Stimulated activated CD4-positive, alpha-beta T cell treated with anti-CD3 and anti-CD28 coated beads, Interleukin-15, amount 100 ng/mL, for 1 hour (primary cell): ENCODE data around the gene FOXA3.

Experiments
- DNase-seq, 2 donors: peaks; one replicate each; pipeline ENCODE4 v3.0.0-alpha.2; 2020; ENCODE audit warnings: low read depth in 1 of 2, low spot score in 1 of 2

FOXA3 gene

DNA sequence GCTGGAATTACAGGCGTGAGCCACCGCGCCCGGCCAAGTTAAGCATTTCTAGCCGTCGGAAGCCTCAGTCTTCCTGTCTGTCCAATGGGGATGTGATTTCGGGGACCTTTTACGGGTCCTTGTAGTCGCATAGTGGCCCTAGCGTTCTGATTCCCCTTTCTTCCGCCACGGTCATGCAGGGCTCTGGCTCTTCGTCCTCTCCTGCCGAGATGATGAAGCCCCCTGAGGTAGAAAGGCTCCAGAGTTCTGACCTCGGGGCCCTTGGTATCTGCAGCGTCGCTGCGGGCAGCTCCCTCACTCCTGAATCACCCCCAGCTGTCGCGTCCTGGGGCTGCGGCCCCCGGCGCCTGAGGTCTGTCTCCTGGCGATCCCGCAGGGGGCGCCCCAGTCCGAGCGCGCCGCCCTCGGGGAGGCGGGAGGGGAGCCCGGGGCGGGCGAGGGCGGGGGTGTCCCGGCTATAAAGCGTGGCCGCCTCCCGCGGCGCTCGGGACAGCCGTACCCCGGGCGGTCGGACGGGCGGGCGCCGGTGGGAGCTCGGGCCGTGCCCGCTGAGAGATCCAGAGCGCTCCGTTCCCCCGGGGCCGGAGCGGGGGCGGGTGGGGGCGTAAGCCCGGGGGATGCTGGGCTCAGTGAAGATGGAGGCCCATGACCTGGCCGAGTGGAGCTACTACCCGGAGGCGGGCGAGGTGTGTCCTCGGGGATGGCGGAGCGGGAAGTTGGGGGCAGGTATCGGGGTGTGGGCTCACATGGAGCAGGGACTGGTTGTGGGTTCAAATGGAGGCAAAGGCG lies at the start of gene FOXA3:
Gene FOXA3 (plus strand): TSS at position 487 of the 789 bp plus-strand sequence. CDS start 131 bp downstream, at position 618.
- peak; percentile 26 to 47 for DNase-seq

DNA sequence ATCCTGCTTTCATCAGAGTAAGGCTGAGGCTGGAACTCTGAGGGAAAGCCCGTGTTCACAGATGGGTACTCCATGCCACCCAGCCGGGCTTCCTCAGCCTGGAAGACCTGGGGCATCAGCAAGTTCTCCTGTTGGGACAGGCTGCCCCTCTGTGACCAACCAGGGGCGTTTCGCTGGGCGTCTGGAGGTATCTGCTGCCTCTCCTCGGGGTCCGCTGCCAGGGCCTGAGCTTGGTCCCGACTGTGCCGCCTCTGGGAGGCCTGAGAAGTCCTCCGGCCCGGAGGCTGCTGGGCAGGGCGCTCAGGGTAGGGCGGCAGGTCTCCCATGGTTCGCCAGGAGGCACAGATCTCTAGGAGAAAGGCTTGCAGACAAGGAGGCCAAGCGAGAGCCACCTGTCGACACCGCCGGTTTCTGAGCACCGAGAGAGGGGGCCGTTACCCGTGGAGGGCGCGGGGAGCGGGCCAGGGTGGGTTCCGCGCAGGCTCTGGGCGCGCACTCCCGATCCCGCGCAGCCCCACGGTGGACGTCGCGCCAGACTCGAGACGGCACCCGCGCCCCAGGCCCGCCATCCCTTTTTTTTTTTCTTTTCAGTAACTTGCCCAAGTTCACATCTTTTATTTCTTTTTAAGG lies 49.2 kb upstream of the FOXA3 start, which contains the start of gene RSPH6A:
Gene RSPH6A (minus strand): TSS at position 458 of the 630 bp plus-strand sequence. CDS start 132 bp downstream, at position 326.
- DNase-seq: no peak

GRCh38 chr19:45815481-45816216 lies 48.5 kb upstream of the FOXA3 start:
- no peak for DNase-seq

DNA sequence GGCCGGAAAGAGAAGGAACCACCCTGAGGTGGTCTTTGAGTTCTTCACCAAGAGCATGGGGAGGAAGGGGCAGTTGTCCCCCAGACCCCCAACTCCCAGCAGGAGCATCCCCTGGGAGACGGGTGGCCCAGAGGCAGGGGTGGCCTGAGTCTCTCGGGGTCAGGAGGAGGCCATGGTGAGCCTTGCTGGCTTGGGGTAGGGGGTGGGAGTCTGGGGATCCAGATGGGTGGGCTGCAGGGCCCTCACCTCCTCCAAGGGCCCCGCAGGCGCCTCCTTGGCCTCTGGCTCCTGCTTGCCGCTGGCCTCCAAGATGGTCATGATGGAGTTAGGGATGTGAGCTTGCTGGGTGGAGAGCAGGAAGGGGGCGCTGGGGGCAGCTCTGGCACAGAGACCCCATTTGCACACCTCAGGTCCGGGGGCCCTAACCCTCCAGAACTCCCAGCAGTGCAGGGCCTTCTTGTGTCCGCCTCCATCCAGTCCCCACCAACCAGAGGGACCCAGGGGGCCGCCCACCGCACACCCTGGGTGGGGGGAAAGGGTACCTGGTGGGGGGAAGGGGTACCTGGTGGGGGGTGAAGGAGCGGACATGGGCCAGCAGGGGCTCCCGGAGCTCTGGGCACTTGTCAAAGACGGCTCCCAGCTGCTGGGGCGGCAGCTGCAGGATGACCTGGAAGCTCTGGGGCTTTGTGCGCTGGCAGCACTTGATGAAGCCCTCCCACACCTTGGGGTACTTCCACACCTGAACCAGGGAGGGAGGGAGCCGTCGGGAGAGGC lies 47.7 kb upstream of the FOXA3 start:
- DNase-seq: no peak

- DNase-seq: peak; percentile 89 to 96
Observed at GRCh38 chr19:45817010-45817724, 47.0 kb upstream of the FOXA3 start.

DNA sequence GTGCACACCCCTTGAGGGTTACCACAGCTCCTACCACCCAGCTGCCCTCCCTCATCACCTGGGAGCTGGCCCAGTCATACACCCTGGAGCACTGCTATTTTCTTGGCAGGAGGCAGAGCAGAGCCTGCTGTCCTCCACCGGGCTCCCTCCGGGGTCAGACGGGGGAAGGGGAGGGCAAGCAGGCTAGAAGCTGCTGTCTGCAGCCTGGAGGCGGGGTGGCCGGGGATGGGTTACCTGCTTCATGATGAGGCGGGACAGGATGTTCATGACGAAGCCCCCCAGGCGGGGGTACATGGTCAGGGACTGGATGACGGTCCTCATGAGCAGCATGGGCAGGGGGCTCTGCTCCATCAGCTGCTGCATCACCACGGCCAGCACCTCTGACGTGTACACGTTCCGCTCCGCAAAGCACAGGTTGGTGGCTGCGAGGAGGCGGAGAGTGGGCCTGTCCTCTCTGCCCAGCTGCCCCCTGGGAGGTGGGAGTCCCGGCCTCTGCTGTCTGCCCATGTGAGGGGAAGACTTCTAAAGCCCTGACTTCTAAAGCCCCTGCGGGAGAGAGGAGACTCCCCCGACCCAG lies 46.3 kb upstream of the FOXA3 start:
- DNase-seq: no peak

- no peak for DNase-seq
Observed at GRCh38 chr19:45819769-45820168, 44.4 kb upstream of the FOXA3 start.

DNA sequence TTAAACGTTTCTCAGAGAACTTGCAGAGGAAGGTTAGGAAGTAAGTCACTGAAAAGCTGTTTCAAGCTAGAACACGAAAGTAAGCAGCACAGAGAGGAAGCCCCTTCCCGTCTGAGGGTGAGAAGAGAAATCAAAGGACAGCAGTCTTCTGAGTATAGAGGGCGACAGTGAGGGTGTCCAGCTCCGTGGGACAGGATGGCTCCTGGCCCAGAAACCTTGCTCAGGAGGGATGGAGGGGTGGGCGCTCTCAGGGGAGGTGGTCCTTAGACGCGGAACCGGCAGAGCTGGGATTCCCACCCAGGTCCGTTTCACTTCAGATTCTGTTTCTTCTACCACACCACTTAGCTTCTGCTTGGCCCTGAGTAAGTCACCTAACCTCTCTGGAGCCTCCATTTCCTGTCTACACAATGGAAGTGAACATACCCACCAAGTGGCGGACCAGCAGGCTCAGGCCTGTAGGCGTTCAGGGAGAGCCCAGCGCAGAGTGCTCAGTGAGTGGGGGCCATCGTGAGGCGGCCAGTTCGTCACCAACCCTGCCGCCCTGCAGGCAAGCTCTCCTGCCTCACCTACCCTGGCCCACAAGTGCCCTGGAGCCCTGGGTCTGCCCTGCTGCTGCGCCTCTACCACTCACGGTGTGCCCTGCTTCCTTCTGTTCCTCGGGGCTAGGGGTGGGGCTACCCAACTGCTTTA lies 43.6 kb upstream of the FOXA3 start:
- DNase-seq: no peak

DNA sequence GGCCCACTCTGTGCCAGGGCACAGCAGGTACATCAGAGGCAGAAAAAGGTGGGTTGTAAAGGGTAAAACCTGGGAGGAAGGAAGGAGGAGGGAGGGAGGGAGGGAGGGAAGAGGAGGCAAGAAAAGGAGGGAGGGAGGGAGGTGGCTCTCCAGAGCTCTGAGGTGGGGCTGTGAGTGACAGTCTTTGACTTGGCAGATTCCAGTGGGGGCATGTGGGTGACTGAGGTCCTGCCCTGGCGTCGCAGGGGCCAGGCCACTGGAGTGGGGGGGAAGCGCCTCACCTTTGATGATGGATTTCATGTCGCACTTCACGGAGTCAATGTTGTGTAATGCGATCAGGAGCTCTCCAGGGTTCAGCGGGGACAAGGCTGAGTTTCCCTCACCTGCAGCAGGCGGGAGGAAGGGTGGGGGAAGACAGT lies 43.0 kb upstream of the FOXA3 start:
- DNase-seq: no peak

- DNase-seq: no peak
Observed at GRCh38 chr19:45821570-45821969, 42.6 kb upstream of the FOXA3 start.

- DNase-seq: no peak
Observed at GRCh38 chr19:45822716-45823115, 41.4 kb upstream of the FOXA3 start.

GRCh38 chr19:45823182-45823581 lies 40.9 kb upstream of the FOXA3 start:
- DNase-seq: no peak

DNA sequence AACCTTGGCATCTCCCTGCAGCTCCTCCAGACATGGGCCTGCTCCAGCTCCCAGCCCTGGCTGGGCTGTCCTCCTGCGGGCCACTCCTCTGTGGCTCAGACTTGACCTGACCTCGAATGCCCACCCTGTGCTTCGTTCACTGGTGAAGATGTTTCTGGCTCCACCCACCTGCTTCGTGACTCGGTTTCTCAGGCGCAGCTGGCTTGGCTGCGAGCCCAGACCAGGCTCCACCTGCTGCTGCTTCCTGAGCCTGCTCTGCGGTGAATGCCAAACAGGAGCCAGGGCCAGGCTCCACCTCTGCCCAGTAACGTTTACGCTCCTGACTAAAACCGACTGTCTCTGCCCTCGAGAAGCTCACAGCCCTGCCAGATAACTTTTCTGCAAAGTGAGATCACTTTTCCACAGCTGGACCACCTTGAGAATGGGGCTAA lies 40.1 kb upstream of the FOXA3 start:
- no peak for DNase-seq

- DNase-seq: no peak
Observed at GRCh38 chr19:45824531-45825262, 39.4 kb upstream of the FOXA3 start.

GRCh38 chr19:45825263-45825605 lies 38.9 kb upstream of the FOXA3 start:
- no peak for DNase-seq

DNA sequence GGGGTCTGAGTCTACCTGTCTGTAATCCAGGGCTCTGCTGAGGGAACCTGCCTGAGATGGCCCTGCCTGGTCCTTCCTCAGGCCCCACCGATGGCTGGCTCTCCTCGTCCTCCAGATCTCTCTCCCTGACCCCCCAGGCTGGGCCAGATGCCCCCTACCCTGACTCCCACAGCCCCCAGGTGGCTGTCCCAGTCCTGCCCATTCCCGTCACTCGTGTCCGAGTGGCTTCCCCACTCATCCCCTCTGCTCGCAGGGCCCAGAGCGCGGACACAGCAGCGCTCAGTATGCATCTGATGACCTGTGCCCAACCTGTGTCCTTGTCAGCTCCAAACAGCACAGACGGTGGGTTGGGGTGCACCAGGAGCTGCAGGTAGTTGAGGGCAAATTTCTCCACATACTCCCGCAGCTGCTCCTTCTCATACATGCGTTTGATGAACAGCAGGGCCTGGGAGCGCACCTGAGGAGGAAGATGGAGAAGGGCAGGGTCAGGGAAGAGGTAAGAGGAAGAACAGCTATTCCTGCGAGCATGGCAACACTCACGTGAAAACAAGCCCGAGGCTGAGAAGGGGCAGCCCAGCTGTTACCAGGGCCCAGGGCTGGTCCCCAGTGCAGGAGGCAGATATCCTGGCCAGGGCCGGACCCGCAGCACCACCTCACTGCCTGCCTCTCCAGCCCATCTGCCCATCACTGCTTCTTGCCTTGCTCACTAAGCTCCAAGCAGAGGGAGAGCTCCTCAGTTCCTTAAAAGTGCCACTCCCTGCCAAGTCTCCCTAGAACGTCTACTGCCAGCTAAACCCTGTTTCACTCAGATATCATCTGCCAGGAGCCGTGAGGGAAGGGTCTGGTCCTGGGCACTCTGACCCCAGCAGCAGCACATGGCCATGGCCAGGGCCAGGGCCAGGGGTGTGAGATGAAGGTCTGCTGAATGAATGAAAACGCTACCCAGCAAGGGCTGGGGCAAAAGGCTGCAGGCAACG lies 37.9 kb upstream of the FOXA3 start:
- no peak for DNase-seq

DNA sequence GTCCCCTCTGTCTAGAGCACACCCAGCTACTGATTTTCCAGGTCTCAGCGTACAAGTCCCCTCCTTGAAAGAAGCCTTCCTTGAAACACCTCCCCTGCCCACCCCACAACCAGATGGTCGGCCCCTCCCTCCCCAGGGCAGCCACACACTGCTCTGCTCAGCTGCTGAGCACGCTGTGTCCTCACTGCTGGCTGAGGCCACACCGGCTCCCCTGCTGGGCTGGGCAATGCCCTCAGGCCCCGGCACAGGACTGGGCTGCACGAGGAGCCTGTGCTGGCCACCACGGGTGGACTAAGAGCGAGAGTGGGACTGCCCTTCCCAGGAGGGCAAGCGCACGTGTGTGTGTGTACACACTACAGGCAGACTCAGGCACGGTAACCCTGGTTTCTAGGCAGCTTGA lies 37.2 kb upstream of the FOXA3 start:
- no peak for DNase-seq
